CD4-positive, alpha-beta T cell treated with Interferon alpha-2 for 1 hour (primary cell): ENCODE measurements around the gene NMT1.
A peak's percentile ranks its signal among the peaks of the same experiment; 100 is the strongest.

ENCODE experiments used
- DNase-seq, 2 donors: peaks; one replicate each; pipeline ENCODE4 v3.0.0-alpha.2; 2020 to 2022

Gene NMT1

GRCh38 chr17:45086391-45086790, 25.3 kb downstream of the NMT1 start:
- no peak for DNase-seq

DNA sequence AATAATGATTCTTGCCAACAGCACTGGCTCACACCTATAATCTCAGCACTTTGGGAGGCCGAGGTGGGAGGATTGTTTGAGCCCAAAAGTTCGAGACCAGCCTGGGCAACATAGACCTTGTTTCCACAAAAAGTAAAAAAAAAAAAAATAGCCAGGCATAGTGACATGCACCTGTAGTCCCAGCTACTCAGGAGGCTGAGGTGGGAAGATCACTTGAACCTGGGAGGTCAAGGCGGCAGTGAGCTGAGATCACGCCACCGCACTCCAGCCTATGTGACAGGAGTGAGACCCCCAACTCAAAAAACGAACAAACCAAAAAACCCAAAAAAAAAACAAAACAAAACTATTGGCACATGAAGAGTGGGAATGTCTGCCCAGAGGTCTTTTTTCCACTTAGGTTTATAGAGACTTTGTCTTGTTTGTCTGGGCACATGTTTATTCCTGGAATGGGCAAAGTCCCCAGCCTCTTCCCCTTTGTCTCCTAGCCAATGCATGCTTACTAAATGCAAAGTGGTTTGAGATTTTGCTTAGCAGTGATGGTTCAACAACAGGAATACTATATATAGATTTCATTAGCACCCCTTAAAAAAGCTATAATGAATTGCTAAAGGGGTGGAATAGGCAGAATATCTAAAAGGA, 25.9 kb downstream of the NMT1 start:
- DNase-seq = no peak

GRCh38 chr17:45087504-45087975, 26.4 kb downstream of the NMT1 start:
- no peak for DNase-seq

GRCh38 chr17:45087978-45088377, 26.9 kb downstream of the NMT1 start:
- no peak for DNase-seq

DNA sequence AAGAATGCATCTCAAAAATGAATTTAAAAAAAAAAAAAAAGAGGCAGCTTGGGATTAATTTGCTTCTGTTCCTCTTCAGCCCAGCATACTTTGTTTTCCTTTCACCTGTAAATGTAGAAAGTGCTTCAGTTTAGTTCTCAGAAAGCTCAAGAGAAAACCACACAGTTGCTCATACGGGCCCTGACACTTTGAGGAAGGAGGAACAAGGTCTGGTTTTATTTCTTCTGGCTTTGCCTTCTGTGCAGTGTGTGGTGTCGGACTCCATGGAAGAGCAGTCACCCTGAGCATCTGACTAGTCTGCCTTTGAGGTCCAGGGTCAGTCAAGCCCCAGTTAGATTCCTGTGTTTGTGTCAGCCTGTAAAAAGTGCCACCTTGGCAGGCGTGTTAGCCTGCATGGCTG, 27.6 kb downstream of the NMT1 start:
- no peak for DNase-seq

DNA sequence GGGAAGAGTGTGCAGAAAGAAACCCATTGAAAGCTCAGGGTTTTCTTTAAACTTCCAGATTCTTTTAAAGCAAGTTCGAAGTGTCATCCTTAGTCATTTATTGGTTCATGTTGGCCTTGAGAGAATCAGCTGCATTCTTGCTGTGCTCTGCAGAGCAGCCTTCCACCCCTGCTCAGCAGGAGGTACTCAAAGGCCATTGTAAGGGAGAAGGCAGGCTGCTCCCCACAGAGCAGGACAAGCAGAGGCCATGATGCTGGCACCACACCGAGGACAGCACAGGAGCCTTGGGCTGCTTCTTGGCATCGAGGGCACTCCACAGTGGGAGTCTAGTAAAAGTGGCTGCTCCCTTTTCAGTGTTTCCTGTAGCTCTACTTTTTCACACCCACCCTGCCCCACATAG, 29.6 kb downstream of the NMT1 start:
- no peak for DNase-seq

GRCh38 chr17:45091778-45092425, 30.8 kb downstream of the NMT1 start:
- no peak for DNase-seq

- no peak for DNase-seq
These were observed 31.9 kb downstream of the NMT1 start for GRCh38 chr17:45092911-45093430.

DNA sequence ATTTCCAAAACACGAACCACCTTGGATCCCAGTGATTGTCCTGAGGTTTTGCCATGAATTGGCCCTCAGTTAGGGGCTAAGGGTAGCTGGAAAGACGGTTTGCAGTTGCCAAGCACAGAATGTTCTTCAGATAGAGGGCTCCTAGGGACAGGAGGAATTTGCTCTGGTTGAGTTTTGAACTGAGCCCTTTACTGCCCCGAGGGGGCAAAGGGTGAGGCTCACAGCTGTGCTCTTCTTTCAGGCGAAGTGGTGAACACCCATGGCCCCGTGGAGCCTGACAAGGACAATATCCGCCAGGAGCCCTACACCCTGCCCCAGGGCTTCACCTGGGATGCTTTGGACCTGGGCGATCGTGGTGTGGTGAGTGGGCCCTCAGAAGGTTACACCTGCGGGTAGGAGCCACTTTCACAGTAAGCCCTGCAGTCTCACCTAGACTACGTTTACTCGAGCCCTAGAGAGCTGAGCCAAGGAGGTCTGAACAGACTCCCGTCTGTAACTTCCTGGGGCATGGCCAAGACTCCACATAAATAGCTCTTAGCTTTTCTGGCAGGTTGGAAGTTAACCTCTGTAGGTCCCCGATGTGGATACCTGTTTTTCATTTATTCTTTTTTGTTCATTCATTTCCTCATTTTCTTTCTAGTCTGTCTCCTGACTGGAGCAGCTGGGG, 32.5 kb downstream of the NMT1 start:
- no peak for DNase-seq

GRCh38 chr17:45096141-45096540, 35.0 kb downstream of the NMT1 start:
- DNase-seq = peak in 1 of 2 donors; percentile 16

DNA sequence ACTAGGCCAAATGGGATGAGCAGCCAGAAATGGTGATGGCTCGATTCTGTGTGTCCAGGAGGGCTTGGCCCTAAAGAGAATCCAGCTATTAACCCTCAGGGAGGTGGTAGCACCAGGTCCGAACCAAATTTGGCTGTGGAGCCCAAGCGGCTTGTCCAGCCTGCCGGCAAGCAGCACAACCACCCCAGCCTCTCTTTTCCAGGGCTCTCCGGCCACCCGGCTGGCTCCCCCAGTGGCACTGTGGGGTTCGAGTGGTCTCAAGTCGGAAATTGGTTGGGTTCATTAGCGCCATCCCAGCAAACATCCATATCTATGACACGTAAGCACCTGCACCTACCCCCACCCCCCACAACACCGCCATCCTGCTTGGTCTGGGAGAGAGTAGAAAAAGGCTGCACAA, 35.8 kb downstream of the NMT1 start:
- DNase-seq = no peak

- no peak for DNase-seq
These were observed 37.2 kb downstream of the NMT1 start for GRCh38 chr17:45098081-45098868.

DNA sequence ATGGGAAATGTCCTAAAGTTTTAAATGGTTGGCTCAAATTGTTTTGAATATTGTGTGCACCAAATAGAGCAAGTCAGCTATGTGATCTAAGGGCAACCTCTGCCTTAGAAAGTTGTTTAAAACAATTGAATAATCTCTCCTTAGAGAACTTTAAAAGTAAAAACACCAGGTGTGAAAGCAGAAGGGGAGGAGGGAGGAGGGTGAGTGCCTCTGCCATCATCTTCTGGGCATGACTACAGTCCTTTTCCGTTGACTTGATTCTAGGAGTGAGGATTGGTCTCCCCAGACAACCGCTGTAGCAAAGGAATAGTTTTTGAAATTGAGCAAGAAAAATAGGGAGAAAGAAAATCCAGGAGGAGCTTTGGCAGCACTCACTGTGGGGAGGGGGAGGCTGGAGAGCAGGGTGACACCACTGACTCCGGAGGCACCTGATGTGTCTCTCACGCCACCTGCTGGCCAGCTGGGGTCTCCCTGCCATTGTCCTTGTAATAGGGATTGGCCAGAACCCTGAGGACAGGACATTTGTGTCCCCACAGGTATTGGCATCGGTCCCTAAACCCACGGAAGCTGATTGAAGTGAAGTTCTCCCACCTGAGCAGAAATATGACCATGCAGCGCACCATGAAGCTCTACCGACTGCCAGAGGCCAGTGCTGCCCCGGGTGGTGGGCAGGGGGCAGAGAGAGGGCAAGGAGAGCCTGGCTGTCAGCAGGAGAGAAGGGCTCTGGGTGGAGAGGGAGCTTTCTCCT, 37.9 kb downstream of the NMT1 start:
- DNase-seq = peak; percentile 72 to 74

DNA sequence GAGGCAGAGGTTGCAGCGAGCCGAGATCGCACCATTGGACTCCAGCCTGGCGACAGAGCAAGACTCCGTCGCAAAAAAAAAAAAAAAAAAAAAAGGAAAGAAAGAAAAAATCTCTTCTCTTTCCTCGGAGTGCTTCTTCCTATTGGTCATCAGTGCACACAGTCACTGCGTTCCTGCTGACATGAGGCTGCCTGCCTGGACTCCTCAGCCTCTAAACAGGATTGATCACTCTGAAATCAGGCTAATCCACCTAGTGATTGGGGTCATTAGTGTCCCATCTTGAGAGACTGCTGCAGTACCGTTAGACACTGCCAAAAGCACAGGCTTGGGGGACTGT, 40.4 kb downstream of the NMT1 start:
- no peak for DNase-seq

DNA sequence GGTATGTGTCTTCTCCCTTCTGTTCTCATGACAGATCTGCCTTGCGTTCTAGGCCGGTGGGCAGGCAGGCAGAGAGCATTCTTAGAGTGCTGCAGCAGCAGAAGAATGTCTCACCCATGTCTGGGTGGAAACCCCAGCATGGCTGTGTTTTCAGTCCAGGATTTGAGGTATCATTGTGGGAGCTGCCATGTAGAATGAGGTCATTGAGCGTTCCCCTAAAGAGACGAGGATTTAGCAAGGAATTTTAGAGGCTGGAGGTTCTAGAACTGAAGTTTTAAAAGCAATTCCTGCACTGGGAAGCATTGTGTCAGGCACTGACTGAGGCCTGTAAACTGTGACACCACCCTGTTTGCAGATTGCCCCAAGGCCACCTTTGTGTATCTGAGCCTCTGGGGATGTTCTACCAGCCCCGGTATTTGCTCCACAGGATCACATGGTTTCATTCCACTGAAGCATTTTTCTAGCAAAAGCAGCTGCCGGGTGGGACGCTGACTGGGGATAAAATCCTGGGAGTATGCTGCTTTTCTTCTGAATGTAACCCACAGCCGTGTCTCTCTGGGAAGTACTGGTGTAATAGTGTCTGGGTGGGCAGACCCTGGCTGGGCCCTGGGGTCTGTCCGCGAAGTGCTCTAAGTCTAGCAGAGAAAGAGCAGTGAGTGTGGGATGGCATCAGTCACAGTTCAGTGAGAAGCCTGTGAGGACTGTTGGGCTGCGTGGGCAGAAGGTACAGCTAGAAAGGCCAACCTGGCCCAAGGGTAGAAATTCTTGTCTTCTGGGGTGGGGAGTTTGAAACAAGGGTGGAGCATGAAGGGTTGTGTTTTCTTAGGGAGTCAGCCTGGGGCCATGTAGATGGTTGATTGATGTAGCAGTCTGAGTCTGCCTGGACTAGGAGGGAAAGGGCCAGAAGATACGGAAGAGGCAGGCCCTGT, 41.0 kb downstream of the NMT1 start:
- no peak for DNase-seq

GRCh38 chr17:45102856-45103255, 41.7 kb downstream of the NMT1 start:
- no peak for DNase-seq

GRCh38 chr17:45103269-45103795, 42.2 kb downstream of the NMT1 start:
- DNase-seq = no peak

DNA sequence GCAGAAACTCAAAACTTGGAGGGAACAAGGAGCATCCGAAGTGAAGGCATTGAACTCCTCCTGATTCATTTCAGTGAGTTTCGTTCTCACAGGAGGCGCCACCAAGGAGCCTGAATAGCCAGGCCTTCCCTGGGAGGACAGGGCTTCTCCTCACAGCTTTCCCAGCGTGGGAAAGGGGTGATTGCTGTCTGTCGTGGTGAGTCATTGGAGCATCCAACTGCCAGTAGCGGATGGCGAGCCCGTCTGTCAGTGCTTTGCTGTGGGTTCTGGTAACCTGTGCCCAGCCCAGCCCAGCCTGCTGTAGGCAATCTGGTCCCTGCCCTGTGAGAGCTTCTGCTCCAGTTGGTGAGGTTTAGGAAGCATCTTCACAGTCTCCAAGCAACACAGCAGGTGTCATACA, 42.9 kb downstream of the NMT1 start:
- DNase-seq = no peak

DNA sequence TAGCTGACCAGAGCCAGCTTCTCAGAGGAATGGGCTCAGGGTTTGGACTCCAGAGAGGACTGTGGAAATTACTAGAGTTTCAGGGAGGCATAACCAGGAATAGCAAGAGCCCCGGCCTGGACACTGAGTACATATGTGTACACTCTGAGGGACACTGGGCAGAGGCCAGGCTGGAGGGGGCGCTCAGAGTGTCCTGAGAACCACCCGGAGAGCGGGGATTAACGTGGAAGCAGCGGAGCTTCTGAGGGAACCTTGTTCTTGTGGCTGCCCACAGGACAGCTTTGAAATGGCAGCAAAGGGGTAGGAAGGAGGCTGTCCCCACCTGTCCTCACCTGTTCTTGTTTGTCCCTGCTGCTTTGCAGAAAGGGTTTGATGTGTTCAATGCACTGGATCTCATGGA, 43.4 kb downstream of the NMT1 start:
- no peak for DNase-seq

DNA sequence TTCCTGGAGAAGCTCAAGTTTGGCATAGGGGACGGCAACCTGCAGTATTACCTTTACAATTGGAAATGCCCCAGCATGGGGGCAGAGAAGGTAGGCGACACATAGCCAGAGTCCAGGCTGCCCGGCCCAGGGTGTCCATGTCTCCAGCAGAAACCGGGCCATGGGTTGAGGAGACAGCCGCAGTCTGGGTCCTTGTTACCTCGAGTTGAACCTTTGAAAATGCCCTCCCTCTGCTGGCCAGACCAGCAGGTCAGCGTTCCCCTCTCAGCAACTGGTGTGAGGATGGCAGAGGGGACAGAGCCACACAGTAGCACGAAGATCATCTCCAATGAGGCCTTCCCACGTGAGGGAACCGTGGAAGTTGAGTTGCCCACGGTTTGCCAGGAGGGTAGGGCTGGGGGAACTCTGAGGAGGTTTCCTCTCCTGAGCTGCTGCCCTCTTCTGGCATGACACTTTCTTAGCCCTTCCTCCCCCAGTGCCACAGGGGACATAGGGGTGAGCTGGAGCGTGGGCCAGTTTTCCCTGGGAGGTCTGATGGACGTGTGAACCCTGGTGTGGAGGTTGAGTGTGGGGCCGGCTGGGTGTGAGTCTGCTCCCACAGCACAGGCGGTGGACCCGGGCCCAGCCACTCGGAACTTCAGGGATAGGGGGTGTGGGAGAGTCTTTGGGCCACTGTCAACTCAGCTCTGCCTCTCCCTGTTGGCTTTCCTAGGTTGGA, 43.9 kb downstream of the NMT1 start:
- no peak for DNase-seq

DNA sequence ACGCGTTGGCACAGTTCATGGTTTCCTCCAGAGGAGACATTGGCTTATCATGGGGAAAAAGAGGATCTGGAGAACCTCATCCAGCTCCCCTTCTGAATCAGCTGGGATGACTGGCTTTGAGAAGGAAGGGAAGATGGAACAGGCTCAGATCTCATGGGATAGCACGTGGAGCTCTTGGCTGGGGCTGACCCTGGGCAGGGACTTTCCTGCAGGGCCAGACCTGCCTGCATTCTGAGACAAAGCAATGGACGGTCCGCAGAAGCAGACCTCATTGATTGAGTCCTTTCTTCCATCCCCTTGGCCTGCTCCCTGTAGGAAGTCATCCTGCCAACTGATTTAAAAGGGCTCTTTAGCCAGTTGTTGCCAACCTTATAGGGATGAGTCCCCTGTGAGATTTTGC, 45.0 kb downstream of the NMT1 start:
- DNase-seq = no peak
